A549 (cell line): ENCODE measurements around the gene PPP1R3E. TPM values are rescaled to one million over a fixed set of nuclear protein-coding genes. Genes with fewer than 3 reads are reported as not detected.

Source experiments
- ATAC-seq, 2 experiments: fragments of 200-7000 bp in 1 of 2; fragments of >200 bp in 1 of 2; cut with Nextera tagmentation in 1 of 2; cut with Tn5 transposase in 1 of 2; 3 replicates each; pipeline versions ENCODE4 v1.8.0 to v1.9.1; 2018 to 2020; ENCODE audit warnings: mild to moderate bottlenecking in 1 of 2, moderate library complexity in 1 of 2
- CTCF ChIA-PET: fragments of 300-600 bp; sonication (Branson Sonifier 250); formaldehyde crosslinking; extraction: SDS; loops from one replicate; lab custom pipeline; 2021; ENCODE audit warnings: antibody characterized with exemption, inconsistent platforms; lab: Yijun Ruan, JAX
- POLR2A ChIA-PET: fragments of 350-600 bp; formaldehyde crosslinking; extraction: SDS; loops from one replicate; lab custom pipeline; 2021; ENCODE audit warnings: antibody characterized with exemption, inconsistent platforms; lab: Yijun Ruan, JAX
- DNase-seq, 2 experiments: peaks; one replicate each; pipeline versions ENCODE4 v3.0.0 to v3.0.0-alpha.2; 2011 to 2016; ENCODE audit warnings: low read depth in 1 of 2, low spot score in 1 of 2
- FAIRE-seq: peaks from 2 replicates; lab custom pipeline; 2011; peaks lifted over from hg19 to GRCh38; lab: Jason Lieb, UNC
- H3K27ac ChIP-seq, 2 experiments: fragments of >200 bp; sonication (Bioruptor Twin); formaldehyde crosslinking; 3 replicates each; pipeline ENCODE4 v1.5.1; 2016 to 2017
- H3K4me1 ChIP-seq: fragments of >200 bp; sonication (Bioruptor Twin); formaldehyde crosslinking; 3 replicates; pipeline ENCODE4 v1.6.1; 2016
- H3K4me2 ChIP-seq: fragments of >200 bp; sonication (Bioruptor Twin); formaldehyde crosslinking; 3 replicates; pipeline ENCODE4 v1.6.1; 2016
- H3K4me3 ChIP-seq: fragments of >200 bp; sonication (Bioruptor Twin); formaldehyde crosslinking; 3 replicates; pipeline ENCODE4 v1.5.1; 2016
- H3K9me3 ChIP-seq: fragments of >200 bp; sonication (Bioruptor Twin); formaldehyde crosslinking; 3 replicates; pipeline ENCODE4 v1.6.1; 2016
- BHLHE40 ChIP-seq: IDR thresholded peaks from 2 replicates; pipeline ENCODE4 v1.6.1; 2012; ENCODE audit warnings: low read depth, low read length, inconsistent platforms
- EHMT2 ChIP-seq: fragments of 200-600 bp; sonication (generic); IDR thresholded peaks from 2 replicates; pipeline ENCODE4 v1.6.1; 2016; ENCODE audit warnings: antibody characterized with exemption, low read depth, mild to moderate bottlenecking, moderate library complexity
- EP300 ChIP-seq, 2 experiments: fragments of >200 bp; sonication (Bioruptor Twin); formaldehyde crosslinking; IDR thresholded peaks; 2 replicates in 1 of 2; 3 replicates in 1 of 2; pipeline ENCODE4 v1.6.1; 2016 to 2017
- FOXS1 ChIP-seq: fragments of 250-450 bp; sonication (Bioruptor Pico); IDR thresholded peaks from 2 replicates; pipeline ENCODE4 v1.5.0; 2020; ENCODE audit warnings: mild to moderate bottlenecking, moderate library complexity
- HDAC2 ChIP-seq: fragments of 200-600 bp; sonication (generic); IDR thresholded peaks from 2 replicates; pipeline ENCODE4 v1.6.1; 2016
- HEYL ChIP-seq: fragments of 250-450 bp; sonication (Bioruptor Pico); IDR thresholded peaks from 2 replicates; pipeline ENCODE4 v1.8.0; 2021; ENCODE audit warnings: mild to moderate bottlenecking, moderate library complexity
- HOXA7 ChIP-seq: fragments of 250-450 bp; sonication (Bioruptor Pico); IDR thresholded peaks from 2 replicates; pipeline ENCODE4 v1.5.0; 2020; ENCODE audit warnings: mild to moderate bottlenecking, moderate library complexity
- HOXB5 ChIP-seq: fragments of 250-450 bp; sonication (Bioruptor Pico); IDR thresholded peaks from 2 replicates; pipeline ENCODE4 v1.5.0; 2020; ENCODE audit warnings: mild to moderate bottlenecking, moderate library complexity
- MAFK ChIP-seq: fragments of 450-650 bp; IDR thresholded peaks from 2 replicates; pipeline ENCODE4 v1.6.1; 2014; ENCODE audit not compliant: partially characterized antibody
- MAX ChIP-seq: IDR thresholded peaks from 2 replicates; pipeline ENCODE4 v1.6.1; 2012
- NR3C1 ChIP-seq: fragments of >200 bp; sonication (Bioruptor Twin); formaldehyde crosslinking; IDR thresholded peaks from 3 replicates; pipeline ENCODE4 v1.6.1; 2017
- PHF8 ChIP-seq: fragments of 200-600 bp; sonication (generic); IDR thresholded peaks from 2 replicates; pipeline ENCODE4 v1.6.1; 2016; ENCODE audit warnings: low read depth, mild to moderate bottlenecking, antibody characterized with exemption, moderate library complexity, borderline replicate concordance
- POLR2A ChIP-seq: IDR thresholded peaks from 2 replicates; pipeline ENCODE4 v1.6.1; 2012; ENCODE audit warnings: mild to moderate bottlenecking, low read length
- RAD21 ChIP-seq, 2 experiments: fragments of >200 bp in 1 of 2; sonication (Bioruptor Twin) in 1 of 2; formaldehyde crosslinking in 1 of 2; IDR thresholded peaks in 1 of 2; conservative IDR thresholded peaks in 1 of 2; 2 replicates in 1 of 2; 3 replicates in 1 of 2; pipeline ENCODE4 v1.6.1; 2012 to 2018; ENCODE audit warnings: inconsistent platforms in 1 of 2
- REST ChIP-seq: fragments of 200-600 bp; sonication (generic); IDR thresholded peaks from 2 replicates; pipeline ENCODE4 v1.6.1; 2016; ENCODE audit warnings: antibody characterized with exemption, mild to moderate bottlenecking, moderate library complexity
- RFX5 ChIP-seq: fragments of 450-650 bp; IDR thresholded peaks from 2 replicates; pipeline ENCODE4 v1.7.1; 2014; ENCODE audit warnings: antibody characterized with exemption, mild to moderate bottlenecking, moderate library complexity
- SREBF2 ChIP-seq: fragments of 450-650 bp; IDR thresholded peaks from 2 replicates; pipeline ENCODE4 v1.6.1; 2014; ENCODE audit warnings: mild to moderate bottlenecking, moderate library complexity
- USF2 ChIP-seq: fragments of 450-650 bp; IDR thresholded peaks from 2 replicates; pipeline ENCODE4 v1.6.1; 2014; ENCODE audit warnings: antibody characterized with exemption
- ZSCAN20 ChIP-seq: fragments of 250-450 bp; sonication (Bioruptor Pico); IDR thresholded peaks from 2 replicates; pipeline ENCODE4 v1.8.0; 2022; ENCODE audit warnings: mild to moderate bottlenecking, moderate library complexity
- WGBS: methylation state at CpG from one replicate; pipeline ENCODE4 v1.1.6; 2017; ENCODE audit errors: missing lambda C conversion rate; 5-methylcytosine and 5-hydroxymethylcytosine counted together
- polyA plus RNA-seq, 4 experiments: library from polyadenylated mRNA; depleted of rRNA in 3 of 4; stranded (reverse); fragments of >200 nt; fragmentation: RNase III in 1 of 4; extraction: RNeasy Plus Mini Kit Qiagen cat#74134 plus additional on column Dnase treatment in 1 of 4; gene quantifications; 2 replicates in 3 of 4; 3 replicates in 1 of 4; pipeline ENCODE4 v1.2.3, GENCODE V29; 2011 to 2017

The PPP1R3E gene
- polyA plus RNA-seq, 2 of the 4 experiments (the other 2 are of a cell fraction): 7.5 to 11.1 TPM

- TF ChIP-seq RAD21 (conservative IDR thresholded peaks at IDR 0.05 in 1 of 2, IDR thresholded peaks at IDR 0.05 in 1 of 2) (peak; percentile 37 to 45; a peak in 4 of 5 replicates), HEYL (CRISPR knock-in tag) (no peak), HOXB5 (CRISPR knock-in tag) (no peak), MAX (no peak), FOXS1 (CRISPR knock-in tag) (no peak), POLR2A (no peak)
These were observed 7.7 kb downstream of the PPP1R3E start (continued) for GRCh38 chr14:23294734-23295561.

- peak overlapping the region; percentile 93 for H3K4me2 ChIP-seq
- ChIA-PET POLR2A (interaction anchor here (0.8 to 2.5 kb wide), 5 partner anchors 10 to 192 kb away, joined by 3 to 19 read pairs (median 7); partner anchors contain the start of genes BCL2L2, C14orf119, PABPN1 and PPP1R3E), CTCF (interaction anchor here (0.5 to 14.2 kb wide), 8 partner anchors 11 to 946 kb away, joined by 3 to 161 read pairs (median 4); partner anchors contain the start of gene PPP1R3E)
- ATAC-seq (no peak), FAIRE-seq (no peak), DNase-seq (no peak)
- H3K4me3 ChIP-seq: peak overlapping the region; percentile 57
- no peaks in the 10 kb centered on the region for H3K9me3 ChIP-seq
- 82% methylated on average over 6 of the region's 6 CpGs for WGBS
- H3K4me1 ChIP-seq: peaks cover 18% of the 10 kb centered on the region
- peak overlapping the region; percentile 86 to 93 for H3K27ac ChIP-seq
- TF ChIP-seq HDAC2: no peak
- TF ChIP-seq BHLHE40: no peak
- TF ChIP-seq RFX5: no peak
- TF ChIP-seq MAX: no peak
- TF ChIP-seq FOXS1 (CRISPR knock-in tag): no peak
- no peak for TF ChIP-seq HOXA7 (CRISPR knock-in tag)
- TF ChIP-seq SREBF2: no peak
- no peak for TF ChIP-seq PHF8
- no peak for TF ChIP-seq NR3C1
- TF ChIP-seq EHMT2: no peak
- no peak for TF ChIP-seq USF2
- TF ChIP-seq ZSCAN20 (CRISPR knock-in tag): no peak
- no peak for TF ChIP-seq EP300 (IDR thresholded peaks at IDR 0.05)
- TF ChIP-seq MAFK: no peak
- TF ChIP-seq REST: no peak
These were observed 15.7 kb downstream of the PPP1R3E start for GRCh38 chr14:23286902-23287479.
